HG02973 (cell line): Measurements from ENCODE around the gene AIFM1.

ENCODE experiments used
- ATAC-seq: cut with Tn5 transposase; IDR thresholded peaks from one replicate; pipeline ENCODE4 v1.9.1; 2021; ENCODE audit warnings: moderate library complexity; ENCODE audit not compliant: unreplicated experiment

AIFM1 gene

DNA sequence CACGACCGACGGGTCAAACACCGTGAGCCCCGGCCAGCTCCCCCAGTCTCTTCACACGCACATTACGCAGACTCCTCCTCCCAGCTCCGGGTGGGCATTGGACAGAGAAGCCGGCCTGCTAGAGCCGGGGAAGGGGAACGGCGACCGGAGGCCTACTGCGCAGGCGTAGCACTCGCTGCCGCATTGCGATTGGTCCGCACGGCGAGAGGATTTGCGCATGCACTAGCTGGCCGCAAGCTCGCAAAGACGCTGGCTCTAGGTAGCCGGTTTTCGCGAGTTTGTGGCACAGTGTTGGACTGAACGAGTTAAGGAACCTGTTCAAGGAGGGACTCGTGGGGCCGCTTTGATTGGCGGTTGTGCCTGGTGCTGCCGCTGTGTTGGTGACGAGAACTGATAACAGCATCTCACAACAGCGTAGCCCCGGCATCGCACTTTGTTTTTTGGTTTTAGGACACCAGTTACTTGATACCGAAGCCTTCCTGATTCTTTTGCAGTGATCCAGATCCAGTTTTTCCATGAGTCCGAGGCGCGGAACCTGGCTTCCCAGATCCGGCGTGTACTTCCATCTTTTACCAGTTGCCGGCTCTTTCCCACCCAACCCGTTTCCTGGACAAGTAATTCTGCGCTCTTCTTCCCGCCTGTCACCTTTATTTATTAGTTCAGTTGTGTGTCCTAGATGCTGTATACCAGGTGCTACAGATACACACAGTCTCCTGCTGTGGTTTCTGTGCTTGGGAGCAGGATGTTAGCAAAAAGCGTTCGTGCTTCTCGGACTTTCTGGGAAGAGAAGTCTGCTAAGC, at the start of gene AIFM1:
Gene AIFM1 (minus strand): TSS at position 139 of the 800 bp plus-strand sequence. CDS start 185 bp downstream, outside the sequence.
- ATAC-seq: peak; percentile 86

DNA sequence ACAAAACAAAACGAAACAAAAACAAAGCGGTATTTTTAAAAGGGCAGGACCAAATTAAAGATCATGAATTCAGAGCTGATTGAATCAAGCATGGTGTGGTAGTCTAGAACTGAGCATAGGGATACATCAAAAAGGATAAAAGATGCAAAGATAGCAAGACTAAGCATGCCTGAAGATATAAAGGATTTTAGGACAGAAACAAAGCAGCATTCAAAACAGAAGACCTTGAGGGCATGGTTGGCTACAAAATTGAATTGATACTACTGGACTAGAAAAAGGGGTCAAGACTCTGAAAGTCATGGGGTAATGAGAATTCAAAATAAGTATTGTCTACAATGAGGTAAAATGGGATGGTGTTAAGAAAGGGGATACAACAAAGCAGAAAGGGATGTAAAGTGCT, 47.7 kb upstream of the AIFM1 start:
- ATAC-seq: no peak

DNA sequence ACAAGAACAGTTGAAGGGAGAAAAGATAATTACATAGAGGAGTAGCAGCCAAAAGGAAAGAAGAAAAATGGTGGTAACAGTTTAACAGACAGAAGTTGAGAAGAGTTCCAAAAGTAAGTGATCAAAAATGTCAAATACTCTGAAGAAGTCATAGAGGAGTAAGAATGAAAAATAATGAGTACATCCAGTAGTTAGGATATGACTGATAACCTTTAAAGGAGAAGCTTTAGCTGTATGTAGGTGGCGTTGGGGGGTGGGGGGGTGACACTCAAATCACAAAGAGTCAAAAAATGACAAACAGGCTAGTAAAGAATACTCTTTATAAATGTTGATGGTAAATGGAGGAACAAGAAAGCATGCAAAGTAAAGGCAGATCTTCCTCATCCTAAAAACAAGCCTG, 46.7 kb upstream of the AIFM1 start:
- ATAC-seq: no peak

DNA sequence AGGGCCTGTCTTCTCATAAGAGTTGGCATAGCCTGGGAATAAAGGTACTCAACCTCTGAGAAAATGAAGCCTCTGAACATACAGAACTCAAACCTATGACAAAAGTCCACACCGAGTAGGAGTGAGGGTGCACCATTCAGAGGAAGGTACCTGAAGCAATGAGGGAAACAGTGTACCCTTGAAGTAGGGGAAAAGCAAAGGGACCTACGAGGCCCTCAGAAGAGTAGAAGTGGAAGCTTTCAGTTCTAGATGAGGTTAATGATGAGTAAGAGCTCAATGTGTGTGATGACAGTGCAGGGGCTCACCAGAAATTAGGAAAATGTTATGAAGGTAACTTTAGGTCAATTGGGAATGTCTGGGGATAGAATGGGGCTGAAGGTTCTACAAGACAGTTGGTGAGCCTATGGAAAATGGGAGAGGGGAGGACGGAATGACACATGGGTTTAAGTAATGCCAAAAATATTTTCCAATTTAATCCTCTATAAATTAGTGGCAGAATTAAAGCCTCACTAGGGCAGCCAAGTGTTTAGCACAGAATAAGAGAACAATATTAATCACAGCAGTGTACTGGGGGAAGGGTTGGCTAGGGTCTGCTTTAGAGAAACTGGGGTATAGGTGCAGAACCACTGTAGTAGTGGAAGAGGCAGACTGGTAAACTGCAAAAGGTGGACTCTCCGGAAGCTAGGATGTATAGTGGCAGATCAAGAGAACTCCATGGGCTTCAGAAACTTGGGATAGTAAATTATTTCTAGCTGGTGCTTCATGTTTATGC, 46.0 kb upstream of the AIFM1 start:
- no peak for ATAC-seq

DNA sequence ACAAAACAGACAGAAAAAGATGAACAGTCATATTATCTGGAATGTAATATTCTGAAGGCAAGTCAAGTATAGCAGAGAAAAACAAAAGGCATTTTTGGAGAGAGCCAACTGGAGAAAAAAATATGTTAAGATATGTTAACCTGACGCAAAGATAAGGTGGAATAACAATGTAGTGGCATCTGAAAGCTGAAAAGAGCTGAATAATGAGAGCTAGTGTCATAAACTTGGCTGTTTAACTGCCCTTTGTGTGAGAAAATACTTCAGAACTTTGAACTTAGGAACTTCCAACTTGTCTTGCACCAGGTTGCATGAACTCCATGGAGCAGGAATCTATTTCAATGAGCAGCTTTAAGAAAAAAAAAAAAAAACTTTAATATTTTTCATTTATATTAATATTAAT, 39.0 kb upstream of the AIFM1 start:
- no peak for ATAC-seq

DNA sequence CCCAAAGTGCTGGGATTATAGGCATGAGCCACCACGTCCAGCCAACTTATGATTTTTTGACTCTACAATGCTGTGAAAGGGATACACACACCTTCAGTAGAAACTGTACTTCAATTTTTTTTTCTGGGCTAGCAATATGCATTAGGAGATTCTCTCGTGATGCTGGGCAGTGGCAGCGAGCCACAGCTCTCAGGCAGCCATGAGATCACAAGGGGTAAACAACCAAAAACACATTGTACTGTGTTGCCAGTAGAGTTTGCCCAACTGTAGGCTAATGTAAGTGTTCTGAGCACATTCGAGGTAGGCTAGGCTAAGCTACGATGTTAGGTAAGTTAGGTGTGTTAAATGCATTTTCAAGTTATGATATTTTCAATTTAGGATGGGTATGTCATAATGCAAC, 31.8 kb upstream of the AIFM1 start:
- ATAC-seq: no peak

DNA sequence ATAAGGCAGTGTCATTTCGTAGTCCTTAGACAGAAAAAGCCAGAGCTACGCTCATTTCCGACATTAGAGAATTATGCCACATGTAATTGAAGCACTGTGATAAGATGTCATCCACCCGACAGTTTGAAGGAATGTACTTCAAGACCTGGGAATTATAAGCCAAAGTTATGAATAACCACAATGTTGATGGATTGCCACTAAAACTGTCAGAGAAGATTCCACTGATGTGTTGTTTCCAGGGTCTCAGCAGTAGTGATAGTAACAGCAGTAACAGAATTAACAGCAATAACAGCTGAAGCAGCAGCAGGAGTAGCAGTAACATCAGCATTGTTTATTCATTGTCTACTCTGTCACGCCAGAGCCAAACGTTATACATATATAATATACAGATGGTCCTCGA, 30.8 kb upstream of the AIFM1 start:
- no peak for ATAC-seq

DNA sequence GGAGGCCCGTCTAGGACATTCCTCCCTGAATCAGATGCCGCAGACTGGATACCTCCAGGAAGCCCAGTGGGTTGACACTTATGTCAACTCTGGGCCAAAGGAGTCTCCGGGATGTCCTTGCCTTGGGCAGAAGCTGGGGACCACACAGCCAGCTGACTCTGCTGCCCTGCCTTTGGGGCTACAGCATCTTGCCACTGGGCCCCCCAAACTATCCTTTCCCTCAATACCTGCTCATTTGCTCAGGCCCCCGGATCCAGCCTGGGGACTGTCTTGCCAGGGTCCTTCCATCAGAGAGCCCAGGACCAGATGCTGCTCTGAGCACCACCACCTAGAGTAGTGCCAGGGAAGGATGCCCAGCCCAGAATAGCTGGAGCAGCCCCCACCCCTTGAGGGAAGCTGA, 25.2 kb upstream of the AIFM1 start:
- ATAC-seq: no peak

DNA sequence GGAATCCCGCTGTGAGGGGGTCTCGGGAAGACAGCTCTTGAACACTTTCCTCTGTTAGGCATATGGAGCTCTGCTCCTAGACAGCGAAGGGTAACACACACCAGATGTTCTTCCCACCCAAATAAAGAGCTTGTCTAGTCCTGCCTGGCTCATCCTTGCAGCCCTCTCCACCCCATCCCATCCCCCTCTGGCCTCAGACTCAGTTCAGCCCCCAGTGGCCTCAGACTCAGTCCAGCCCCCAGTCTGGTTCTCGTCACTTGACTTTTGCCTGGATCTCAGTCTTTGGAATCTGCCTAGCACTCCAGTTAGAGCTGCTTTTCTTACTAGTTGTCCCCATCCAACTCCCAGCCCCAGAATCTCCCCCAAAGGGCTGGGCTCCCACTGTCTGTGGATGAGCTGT, 21.0 kb upstream of the AIFM1 start:
- no peak for ATAC-seq

DNA sequence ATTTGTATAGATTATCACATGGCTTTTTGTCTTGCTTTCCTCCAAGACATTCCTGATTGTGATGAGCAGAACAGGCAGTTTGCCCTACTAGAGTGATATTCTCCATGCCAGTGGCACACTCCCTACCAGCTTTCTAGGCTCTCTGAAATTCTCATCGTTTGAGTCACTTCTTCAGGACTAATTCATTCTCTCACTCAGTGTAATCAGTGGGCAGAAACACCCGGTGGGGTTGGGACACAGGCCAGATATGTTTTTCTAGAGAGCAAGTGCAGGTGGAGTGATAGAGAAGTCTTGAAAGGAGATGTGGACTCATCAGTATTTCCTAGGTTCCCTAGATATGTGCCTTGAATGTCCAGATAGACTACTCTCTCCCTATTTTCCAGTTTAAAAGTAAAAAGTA, 19.2 kb upstream of the AIFM1 start:
- no peak for ATAC-seq

DNA sequence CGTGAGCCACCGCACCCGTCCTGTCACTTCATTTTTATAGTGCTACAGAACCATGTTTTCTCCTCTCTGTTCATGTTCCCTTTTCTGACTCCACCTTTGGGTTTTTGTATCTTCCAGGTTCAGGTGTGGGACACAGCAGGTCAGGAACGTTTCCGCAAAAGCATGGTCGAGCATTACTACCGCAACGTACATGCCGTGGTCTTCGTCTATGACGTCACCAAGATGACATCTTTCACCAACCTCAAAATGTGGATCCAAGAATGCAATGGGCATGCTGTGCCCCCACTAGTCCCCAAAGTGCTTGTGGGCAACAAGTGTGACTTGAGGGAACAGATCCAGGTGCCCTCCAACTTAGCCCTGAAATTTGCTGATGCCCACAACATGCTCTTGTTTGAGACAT, 18.5 kb upstream of the AIFM1 start:
- no peak for ATAC-seq

DNA sequence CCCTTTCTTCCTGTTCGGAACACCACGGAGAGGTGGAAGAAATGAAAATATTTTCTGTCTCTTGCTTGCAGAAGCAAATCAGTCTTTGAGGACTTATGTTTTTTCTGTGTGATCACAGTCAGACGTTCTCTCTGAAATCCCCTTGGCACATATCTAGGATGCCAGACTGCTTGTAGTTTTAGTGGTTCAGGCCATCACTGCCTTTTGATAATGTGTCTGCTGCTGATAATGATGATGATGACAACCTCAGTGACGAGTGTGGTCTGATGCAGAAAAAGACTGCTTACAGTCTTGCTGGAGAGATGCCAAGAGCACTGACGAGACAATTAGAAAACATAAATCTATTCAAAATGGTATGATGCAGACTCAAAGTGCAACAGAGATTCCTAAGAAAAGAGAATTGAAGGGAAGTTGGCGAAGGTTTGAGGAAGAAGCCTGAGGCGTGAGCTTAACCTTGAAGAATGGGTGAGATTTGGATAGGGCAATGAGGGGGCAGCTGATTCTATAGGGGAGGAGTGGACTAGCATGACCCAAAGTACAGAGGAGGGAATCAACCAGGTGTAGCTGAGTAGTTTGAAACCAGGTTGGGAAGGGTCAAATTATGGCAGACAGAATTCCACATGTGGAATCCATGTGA, 14.1 kb upstream of the AIFM1 start:
- no peak for ATAC-seq

DNA sequence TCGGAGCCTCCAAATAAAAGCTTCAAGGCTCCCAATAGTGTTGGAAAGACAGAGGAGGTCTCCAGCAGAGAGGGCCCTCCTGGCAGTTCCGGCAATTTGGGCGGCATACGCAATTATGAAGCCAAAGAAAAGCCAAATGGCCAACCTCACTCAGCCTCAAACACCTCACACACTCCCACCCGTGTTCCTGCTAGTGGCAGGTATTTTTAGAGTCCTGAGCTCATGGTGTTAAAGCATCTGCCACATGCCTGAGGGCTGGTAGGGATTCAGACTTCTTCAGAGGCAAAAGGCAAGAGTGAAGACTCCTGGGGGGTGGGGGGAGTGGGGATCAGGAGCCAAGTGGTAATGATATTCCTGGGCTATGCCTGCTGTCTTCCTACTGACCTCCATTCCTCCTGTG, 13.5 kb upstream of the AIFM1 start:
- no peak for ATAC-seq

DNA sequence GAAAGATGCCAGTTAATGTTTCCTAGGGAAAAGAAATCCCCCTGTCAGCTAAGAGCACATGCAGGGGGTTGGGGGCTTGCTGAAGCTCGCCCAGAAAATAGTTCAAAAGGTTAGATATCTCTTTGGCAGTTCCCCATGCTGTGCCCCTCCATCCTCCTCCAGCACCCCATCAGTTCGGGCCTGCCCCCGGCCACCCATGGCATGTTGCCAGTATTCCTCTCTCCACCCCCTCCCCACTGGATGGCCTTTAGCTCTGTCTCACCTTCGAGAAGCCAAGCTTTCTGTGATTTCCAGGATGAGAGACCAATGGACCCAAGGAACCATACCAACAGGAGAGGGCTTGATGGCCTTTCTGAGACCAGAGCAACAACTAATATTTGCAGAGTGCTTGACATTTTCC, 11.3 kb upstream of the AIFM1 start:
- ATAC-seq: no peak

DNA sequence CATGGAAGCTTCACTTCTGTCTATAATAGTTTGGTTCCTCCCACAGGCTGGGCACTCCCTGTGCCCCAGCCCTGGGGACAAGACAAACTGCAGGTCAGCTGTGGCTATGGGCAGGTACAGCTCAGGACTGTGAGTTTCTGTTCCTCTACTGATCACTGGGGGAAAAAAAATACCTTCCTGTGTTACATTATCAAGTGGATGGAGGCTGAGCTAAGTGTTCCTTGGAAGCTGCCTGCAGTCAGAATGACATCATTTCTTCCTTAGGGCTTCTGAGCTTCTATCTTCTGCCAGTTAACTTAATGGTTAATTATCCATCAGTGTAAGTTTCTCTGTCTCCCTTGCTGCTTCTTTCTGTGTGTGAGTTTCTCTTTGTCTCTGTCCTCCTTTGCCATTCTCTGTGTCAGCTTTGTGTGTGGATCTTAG, 10.7 kb upstream of the AIFM1 start:
- peak; percentile 63 for ATAC-seq

DNA sequence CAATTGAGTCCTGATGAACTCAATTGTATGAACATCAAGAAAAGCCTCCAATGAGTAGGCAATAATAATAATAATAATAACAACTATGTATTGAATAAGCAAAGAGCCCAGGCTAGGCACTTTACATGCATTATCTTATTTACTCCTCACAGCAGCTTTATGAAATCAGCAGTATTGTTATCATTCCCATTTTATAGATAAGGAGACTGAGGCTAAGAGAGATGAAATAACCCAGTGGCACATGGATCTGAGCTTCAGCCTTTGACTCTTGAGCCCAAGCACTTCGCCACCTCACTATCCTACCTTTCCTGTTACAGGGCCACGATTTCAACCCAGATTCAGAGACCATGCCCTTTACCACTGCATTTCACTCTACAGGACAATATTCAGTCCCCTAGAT, 9.3 kb upstream of the AIFM1 start:
- no peak for ATAC-seq

DNA sequence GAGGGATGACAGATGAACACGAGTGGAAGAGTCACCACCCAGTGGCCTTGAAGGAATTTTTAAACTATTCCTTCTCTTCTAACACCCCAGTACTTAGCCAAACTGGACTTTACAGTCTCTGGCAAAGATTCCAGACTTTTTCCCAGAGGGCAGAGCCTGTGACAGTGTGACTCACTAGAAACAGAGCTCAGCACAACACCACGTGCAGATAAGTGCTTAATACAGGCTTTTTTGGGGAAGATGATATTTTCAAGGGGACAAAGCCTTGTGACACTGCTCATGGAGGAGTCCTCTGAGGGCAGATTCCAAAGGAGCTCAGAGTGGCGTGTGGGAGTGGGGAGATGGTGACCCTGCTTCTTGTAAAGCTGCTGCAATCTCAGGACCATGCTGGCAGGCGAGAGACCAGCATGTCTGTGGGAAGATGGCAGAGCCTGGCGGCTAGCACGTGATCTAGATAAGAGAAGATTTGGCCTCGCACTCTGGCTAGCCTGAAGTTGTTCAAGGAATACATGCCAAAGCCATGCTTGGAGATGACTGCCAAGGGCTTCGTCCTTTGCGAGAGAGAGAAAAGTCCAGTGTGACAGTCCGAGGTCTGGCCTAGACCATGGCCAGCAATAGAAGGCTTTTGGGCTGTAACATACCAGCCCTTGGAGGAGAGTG, 8.5 kb upstream of the AIFM1 start:
- no peak for ATAC-seq

DNA sequence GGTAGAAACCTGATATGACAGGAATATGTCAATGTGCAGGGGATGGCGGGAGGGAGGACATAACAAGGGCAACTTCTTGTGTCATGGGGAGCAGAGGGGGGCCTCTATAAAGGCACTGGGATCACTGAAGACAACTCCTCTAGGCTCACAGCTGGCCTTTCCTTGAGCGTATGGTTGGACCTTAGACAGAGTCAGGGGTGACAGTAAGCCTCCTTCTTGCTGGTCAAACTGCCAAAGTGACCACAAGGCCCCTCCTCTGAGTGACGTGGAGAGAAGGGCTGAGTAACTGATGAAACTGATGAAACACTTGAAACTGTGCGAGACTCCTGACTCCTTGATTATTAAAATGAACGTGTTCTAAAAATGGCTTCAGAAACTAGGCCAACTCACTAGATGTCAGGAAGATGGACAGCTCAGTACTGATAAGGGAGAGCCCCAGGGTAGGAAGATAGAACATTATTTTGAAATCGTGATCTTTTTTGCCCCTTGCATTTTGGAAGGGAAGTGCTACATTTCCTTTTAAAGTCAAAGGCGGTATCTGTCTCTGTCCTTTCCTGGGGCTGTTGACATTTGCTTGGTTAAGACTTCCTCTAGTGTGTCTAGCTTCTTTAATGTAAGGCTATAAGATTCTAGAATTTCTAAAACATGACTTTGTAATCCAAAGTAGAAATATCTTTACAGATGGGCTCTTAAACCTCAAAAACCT, 7.7 kb upstream of the AIFM1 start:
- ATAC-seq: peak; percentile 38

DNA sequence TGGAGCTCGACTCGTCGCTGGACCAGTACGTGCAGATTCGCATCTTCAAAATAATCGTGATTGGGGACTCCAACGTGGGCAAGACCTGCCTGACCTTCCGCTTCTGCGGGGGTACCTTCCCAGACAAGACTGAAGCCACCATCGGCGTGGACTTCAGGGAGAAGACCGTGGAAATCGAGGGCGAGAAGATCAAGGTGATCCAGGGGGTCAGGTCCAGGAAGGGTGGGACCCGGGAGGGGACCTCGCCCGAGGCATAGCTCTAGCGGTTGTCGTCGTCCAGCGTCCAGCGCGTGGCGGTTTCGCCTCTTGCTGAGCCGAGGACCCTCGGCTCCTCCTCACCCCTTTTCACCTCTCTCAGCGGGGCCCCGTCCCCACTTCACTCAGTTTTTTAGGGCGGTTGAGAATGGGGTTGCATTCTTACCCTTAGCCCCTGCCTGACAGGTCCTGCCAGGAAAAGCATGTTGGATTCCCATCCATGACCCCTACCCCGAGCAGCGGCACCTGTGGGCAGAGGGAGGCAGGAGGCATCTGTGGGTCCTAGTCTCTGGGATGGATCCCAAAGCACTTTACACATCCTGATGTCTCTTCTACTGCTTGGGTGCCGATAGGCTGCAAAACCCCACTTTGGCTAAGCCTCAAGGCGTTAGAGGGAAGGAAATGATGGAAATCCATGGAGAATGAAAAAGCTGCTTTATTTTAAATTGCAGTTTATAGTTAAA, 6.6 kb upstream of the AIFM1 start:
- ATAC-seq: no peak

DNA sequence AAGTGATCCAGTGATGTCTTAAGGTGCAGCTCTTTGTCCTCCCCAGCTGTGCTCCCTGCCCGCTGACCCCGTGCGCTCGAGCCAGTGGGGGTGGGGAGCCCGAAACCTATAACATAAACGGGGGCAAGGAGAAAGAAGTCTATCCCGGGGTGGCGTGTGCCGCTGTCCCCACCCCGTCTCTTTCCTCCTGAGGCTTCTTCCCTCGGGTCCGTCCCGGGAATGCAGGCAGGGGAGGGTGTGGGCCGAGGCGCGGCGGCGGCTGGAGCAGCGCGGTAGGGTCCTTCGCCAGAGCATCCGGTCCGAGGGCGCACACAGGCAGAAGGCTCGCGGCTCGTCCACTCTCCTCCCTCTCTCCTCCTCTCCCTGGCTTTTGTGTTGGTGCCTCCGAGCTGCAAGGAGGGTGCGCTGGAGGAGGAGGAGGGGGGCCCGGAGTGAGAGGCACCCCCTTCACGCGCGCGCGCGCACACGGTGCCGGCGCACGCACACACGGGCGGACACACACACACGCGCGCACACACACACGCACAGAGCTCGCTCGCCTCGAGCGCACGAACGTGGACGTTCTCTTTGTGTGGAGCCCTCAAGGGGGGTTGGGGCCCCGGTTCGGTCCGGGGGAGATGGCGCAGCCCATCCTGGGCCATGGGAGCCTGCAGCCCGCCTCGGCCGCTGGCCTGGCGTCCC, 5.9 kb upstream of the AIFM1 start, which contains the start of gene RAB33A:
Gene RAB33A (plus strand): TSS at position 517 of the 681 bp plus-strand sequence. CDS start 101 bp downstream, at position 618.
- peak; percentile 8 for ATAC-seq
